GM18511 (cell line): ENCODE data around the gene RBMY1E.
"Not testable (repeated sequence)": the region's sequence is repeated elsewhere in the genome, so short reads cannot be mapped to it uniquely, and the experiment has no call there.

Source experiments
- ATAC-seq: cut with Tn5 transposase; IDR thresholded peaks from one replicate; pipeline ENCODE4 v1.9.1; 2021; ENCODE audit warnings: mild to moderate bottlenecking, moderate library complexity; ENCODE audit not compliant: unreplicated experiment

RBMY1E gene

GRCh38 chrY:21917932-21918331, at the start of gene RBMY1E:
Gene RBMY1E (minus strand): TSS chrY:21918032. CDS start chrY:21916054, 1,978 bp downstream.
- ATAC-seq = not testable (repeated sequence)

- not testable (repeated sequence) for ATAC-seq
Observed at GRCh38 chrY:21894426-21894825, 23.4 kb downstream of the RBMY1E start, which contains the start of gene RBMY1D. Gene RBMY1D (minus strand): TSS chrY:21894526. CDS start chrY:21892513, 2,013 bp downstream.

- not testable (repeated sequence) for ATAC-seq
Observed at GRCh38 chrY:21869407-21870076, 48.3 kb downstream of the RBMY1E start.
